Mucosa of rectum (tissue), 2 donors: ENCODE results near the gene DMKN.
"Not testable (repeated sequence)": the region's sequence is repeated elsewhere in the genome, so short reads cannot be mapped to it uniquely, and the experiment has no call there.

Experiments used
- H3K27ac ChIP-seq, 2 donors: one replicate each; pipeline ENCODE4 v1.7.0; 2013; ENCODE audit warnings: inconsistent platforms in 2 of 2, low read depth in 2 of 2, low read length in 2 of 2
- H3K27me3 ChIP-seq, 2 donors: one replicate each; pipeline ENCODE4 v1.7.0; 2013; ENCODE audit warnings: low read length in 2 of 2; ENCODE audit not compliant: control insufficient read depth in 2 of 2, insufficient read depth in 2 of 2
- H3K36me3 ChIP-seq, 2 donors: one replicate each; pipeline ENCODE4 v1.7.0; 2013; ENCODE audit warnings: low read length in 2 of 2; ENCODE audit not compliant: control insufficient read depth in 2 of 2, insufficient read depth in 2 of 2
- H3K4me1 ChIP-seq, 2 donors: one replicate each; pipeline ENCODE4 v1.7.0; 2013; ENCODE audit warnings: low read length in 2 of 2, mild to moderate bottlenecking in 1 of 2; ENCODE audit not compliant: control insufficient read depth in 2 of 2, insufficient read depth in 2 of 2
- H3K4me3 ChIP-seq, 2 donors: one replicate each; pipeline ENCODE4 v1.7.0; 2013; ENCODE audit warnings: low read length in 2 of 2
- H3K9ac ChIP-seq, 2 donors: one replicate each; pipeline ENCODE4 v1.7.0; 2013; ENCODE audit warnings: low read length in 2 of 2, low read depth in 1 of 2, mild to moderate bottlenecking in 1 of 2
- H3K9me3 ChIP-seq, 2 donors: one replicate each; pipeline ENCODE4 v1.7.0; 2013; ENCODE audit warnings: low read length in 2 of 2; ENCODE audit not compliant: control insufficient read depth in 2 of 2
- donor health status: healthy.
- donor health status: Normal muscosa, but diverticular disease.

Gene DMKN

DNA sequence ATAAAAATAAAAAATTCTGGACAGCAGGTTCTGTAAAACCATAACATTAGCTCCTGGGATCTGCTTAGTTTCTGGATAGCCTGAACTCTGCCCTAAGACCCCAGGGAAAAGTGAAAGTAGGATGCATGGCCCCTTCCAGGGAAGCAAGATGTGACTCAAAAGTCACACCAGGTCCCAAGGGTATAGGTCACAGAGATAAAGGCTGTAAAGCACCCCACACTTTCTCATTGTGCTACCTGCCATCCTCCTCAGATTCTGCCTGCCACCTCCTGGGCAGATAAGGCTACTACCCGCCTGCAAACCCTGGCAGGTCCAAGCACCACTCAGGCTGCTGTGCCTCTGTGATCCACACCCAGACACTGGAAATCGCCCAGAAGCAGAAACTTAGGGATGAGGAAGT lies 44.8 kb downstream of the DMKN start:
- Histone ChIP-seq H3K9me3 (no peaks in the 10 kb centered on the region), H3K4me1 (no peaks in the 10 kb centered on the region), H3K9ac (no peak overlapping the region), H3K4me3 (no peak overlapping the region), H3K27ac (no peak overlapping the region), H3K36me3 (no peaks in the 10 kb centered on the region), H3K27me3 (no peaks in the 10 kb centered on the region)

DNA sequence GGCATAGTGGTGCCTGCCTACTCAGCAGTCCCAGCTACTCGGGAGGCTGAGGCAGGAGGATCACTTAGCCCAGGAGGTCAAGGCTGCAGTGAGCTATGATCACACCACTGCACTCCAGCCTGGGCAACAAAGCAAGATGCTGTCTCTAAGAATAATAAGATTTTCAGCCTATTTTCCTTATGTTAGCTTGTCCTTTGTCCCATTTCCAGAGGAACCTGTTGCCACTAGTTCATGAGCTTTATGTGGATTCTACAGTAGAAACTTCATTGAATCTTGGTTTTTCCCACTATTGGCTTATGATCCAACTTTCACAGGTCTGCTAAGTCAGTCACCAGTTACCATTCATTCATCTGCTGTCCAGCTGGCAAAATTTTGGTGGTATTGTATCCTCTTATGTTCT lies 47.2 kb downstream of the DMKN start:
- Histone ChIP-seq H3K4me1 (peaks cover 0 to 5% of the 10 kb centered on the region in 2 donors), H3K27me3 (no peaks in the 10 kb centered on the region), H3K27ac (no peak overlapping the region), H3K36me3 (no peaks in the 10 kb centered on the region), H3K4me3 (no peak overlapping the region), H3K9me3 (no peaks in the 10 kb centered on the region), H3K9ac (no peak overlapping the region)

DNA sequence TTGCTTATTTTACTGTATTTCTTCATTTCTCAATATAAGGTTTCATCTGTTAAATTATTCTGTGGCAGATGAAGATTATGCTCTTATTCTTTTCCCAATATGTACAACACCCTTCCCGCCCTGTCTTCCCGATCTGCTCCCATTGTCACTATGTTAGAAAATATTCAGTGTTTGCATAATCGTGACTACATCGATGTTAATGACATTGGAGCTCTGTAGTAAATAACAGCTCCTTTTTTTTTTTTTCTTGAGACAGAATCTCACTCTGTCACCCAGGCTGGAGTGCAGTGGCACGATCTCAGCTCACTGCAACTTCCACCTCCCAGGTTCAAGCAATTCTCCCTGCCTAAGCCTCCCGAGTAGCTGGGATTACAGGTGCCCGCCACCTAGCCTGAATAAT lies 50.5 kb downstream of the DMKN start:
- not testable (repeated sequence) for H3K36me3 ChIP-seq, H3K9ac ChIP-seq, H3K4me3 ChIP-seq, H3K27me3 ChIP-seq, H3K9me3 ChIP-seq
- Histone ChIP-seq H3K27ac (peak overlapping the region in 1 of 2 donors; percentile 38), H3K4me1 (peaks cover 6 to 13% of the 10 kb centered on the region in 2 donors)

DNA sequence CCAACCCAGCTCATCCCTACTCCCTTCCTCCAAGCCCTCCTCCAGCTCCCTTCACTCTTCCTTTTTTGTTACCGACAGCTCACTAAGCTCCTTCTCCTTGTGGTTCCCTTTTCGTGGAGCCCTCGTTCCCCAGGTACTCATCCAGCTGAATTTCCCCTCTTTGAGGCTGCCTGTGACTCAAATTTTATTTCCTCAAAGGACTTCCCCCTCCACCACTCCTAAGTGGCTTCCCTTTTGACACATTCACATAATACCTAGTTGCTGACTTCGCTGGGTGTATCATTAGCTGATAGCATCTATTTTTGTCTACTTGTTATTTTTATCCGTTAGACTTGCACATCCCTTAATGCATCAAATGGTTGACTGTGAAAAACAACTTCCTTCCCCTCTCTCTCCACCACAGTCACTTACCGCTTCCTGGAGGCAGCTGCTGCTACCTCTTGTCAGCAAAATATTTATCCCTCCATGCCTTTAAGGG lies 50.9 kb downstream of the DMKN start:
- H3K9ac ChIP-seq, result no peak overlapping the region
- no peaks in the 10 kb centered on the region for H3K36me3 ChIP-seq
- no peaks in the 10 kb centered on the region for H3K9me3 ChIP-seq
- no peaks in the 10 kb centered on the region for H3K27me3 ChIP-seq
- peak overlapping the region; percentile 31 to 38 for H3K27ac ChIP-seq
- no peak overlapping the region for H3K4me3 ChIP-seq
- H3K4me1 ChIP-seq, result peaks cover 6 to 13% of the 10 kb centered on the region in 2 donors

DNA sequence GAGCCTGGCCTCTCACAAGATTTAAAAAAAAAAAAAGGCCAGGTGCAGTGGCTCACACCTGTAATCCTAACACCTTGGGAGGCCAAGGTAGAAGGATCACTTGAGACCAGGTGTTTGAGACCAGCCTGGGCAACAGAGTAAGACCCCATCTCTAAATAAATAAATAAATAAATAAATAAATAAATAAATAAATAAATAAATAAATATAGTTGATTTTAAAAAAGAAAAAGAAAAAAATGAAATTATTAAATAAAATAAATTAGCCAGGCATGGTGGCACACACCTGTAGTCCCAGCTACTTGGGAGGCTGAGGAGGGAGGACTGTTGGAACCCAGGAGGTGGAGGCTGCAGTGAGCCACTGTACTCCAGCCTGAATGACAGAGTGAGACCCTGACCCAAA lies 51.7 kb downstream of the DMKN start:
- H3K9ac ChIP-seq, H3K36me3 ChIP-seq, H3K4me3 ChIP-seq, H3K27ac ChIP-seq, H3K9me3 ChIP-seq, H3K27me3 ChIP-seq: not testable (repeated sequence)
- H3K4me1 ChIP-seq, result peaks cover 6 to 13% of the 10 kb centered on the region in 2 donors

DNA sequence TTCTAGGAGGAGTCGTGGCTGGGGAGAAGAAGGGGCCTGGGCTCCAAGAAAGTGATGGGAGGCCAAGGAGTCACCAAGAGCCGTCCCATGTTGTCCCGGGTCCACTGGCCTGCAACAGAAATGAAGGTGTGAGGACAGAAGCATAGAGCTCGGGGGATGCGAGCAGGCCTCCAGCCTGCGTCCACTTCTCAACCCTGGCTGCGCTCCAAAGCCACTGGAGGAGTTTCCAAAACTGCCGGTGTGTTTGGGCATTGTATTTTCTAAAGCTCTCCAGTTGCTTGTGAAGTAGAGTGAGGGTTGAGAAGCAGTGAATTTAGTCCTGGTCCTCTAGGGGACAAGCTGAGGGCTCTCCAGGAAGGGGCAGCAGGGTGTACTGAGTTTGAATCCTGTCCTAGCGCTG lies 52.4 kb downstream of the DMKN start:
- Histone ChIP-seq H3K27ac (no peak overlapping the region), H3K9ac (no peak overlapping the region), H3K27me3 (no peaks in the 10 kb centered on the region), H3K36me3 (no peaks in the 10 kb centered on the region), H3K4me3 (no peak overlapping the region), H3K9me3 (no peaks in the 10 kb centered on the region), H3K4me1 (peaks cover 6 to 13% of the 10 kb centered on the region in 2 donors)

DNA sequence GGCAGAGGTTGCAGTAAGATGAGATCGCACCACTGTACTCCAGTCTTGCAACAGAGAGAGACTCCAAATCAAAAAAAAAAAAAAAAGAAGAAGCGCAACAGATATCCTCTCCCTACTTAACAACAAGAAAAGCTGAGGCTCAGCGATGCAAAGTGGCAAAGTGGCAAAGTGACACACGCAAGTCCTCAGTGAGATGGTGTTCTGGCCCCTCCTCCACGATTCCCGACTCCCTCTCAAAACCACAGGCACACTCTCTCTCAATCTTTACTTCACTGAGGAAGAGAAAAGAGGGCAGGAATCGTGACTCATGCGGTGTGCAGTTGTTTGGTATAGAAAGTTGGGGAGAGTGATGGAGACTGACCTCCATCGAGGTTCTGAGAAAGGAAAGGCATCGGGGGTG lies 52.8 kb downstream of the DMKN start:
- Histone ChIP-seq H3K36me3 (no peaks in the 10 kb centered on the region), H3K4me3 (no peak overlapping the region), H3K9ac (no peak overlapping the region), H3K4me1 (peaks cover 6 to 13% of the 10 kb centered on the region in 2 donors), H3K27me3 (no peaks in the 10 kb centered on the region), H3K9me3 (no peaks in the 10 kb centered on the region), H3K27ac (no peak overlapping the region)

DNA sequence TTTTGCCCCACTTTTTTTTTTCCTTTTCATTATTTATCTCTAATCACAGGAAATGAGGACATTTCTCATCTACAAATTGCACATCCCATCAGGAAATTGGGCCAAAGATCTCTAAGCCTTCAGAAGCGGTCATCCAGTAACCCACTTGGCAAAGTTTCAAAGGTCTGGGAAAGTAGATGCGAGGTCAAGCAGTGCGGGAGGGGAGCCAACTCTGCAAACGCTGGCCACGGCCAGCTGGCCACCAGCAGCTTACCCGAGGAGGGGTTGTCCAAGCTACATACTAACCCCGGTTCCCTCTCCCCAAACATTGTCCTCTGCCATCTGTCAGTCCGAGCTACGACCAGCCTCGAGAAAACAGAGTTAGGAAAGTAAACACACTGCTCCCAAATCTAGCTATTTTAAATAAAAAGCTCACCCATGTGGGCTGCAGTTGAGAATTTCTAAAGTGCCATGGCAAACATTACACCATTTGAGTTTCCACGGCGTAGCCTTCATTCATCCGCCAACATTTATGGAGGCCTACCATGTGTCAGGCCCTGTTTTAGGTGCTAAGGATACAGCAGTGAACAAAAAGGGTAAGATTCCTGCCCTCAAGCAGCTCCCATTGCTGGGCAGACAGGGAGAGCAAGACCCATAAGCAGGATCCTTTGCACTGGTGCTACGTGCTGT lies 53.9 kb downstream of the DMKN start:
- Histone ChIP-seq H3K9ac (no peak overlapping the region), H3K4me3 (no peak overlapping the region), H3K27me3 (no peaks in the 10 kb centered on the region), H3K27ac (peak overlapping the region in 1 of 2 donors; percentile 61), H3K9me3 (no peaks in the 10 kb centered on the region), H3K4me1 (peaks cover 6 to 13% of the 10 kb centered on the region in 2 donors), H3K36me3 (no peaks in the 10 kb centered on the region)

DNA sequence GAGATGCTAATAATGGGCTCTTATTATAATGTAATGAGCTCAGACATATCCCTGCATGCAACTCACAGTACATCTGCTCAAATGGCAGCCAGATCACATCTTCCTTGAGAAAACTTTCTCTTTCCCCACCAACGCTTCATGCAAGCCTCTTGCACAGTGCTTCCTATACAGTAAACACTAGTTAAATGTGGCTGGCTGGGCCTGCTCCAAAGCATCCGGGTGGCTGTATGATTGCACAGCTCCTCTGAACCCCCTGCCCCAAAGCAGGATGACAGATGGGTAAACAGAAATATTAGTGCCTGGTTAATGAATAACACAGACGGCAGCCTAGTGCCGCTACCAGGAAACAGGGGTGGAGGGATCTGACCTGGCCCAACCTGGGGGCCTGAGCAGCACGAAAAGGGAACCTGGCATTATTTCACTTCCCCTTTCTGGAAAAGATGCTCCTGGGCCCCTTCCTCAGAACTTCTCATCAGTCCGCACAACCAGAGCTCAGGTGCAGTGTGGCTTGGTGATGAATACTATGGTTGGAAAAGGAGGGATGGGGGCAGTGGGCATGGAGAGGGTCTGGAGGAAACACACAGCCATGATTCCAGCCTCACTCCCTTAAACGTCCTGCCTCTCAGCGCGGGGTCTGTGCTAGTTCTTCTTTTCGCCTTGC lies 54.6 kb downstream of the DMKN start:
- Histone ChIP-seq H3K27me3 (no peaks in the 10 kb centered on the region), H3K4me1 (peaks cover 6 to 13% of the 10 kb centered on the region in 2 donors), H3K27ac (peak overlapping the region in 1 of 2 donors; percentile 61), H3K36me3 (no peaks in the 10 kb centered on the region), H3K9ac (no peak overlapping the region), H3K9me3 (no peaks in the 10 kb centered on the region), H3K4me3 (no peak overlapping the region)

DNA sequence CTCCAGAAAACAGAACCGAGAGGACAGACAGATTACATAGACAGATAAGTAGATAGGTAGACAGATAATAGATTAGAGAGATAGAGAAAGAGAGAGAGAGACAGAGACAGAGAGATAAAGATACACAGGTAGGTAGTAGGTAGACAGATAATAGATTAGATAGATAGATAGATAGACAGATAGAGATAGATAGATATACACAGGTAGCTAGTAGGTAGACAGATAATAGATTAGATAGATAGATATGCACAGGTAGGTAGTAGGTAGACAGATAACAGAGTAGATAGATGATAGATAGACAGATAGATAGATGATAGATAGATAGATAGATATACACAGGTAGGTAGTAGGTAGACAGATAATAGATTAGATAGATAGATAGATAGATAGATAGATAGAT lies 55.3 kb downstream of the DMKN start:
- Histone ChIP-seq H3K27ac (no peak overlapping the region), H3K36me3 (no peaks in the 10 kb centered on the region), H3K4me1 (peaks cover 6 to 13% of the 10 kb centered on the region in 2 donors), H3K9me3 (no peaks in the 10 kb centered on the region), H3K4me3 (no peak overlapping the region), H3K27me3 (no peaks in the 10 kb centered on the region), H3K9ac (no peak overlapping the region)
